GM18520 (cell line): ENCODE data around the gene P3R3URF.
"Not testable (repeated sequence)": the region's sequence is repeated elsewhere in the genome, so short reads cannot be mapped to it uniquely, and the experiment has no call there.

Source experiments
- ATAC-seq: cut with Tn5 transposase; IDR thresholded peaks from one replicate; pipeline ENCODE4 v1.9.1; 2021; ENCODE audit not compliant: unreplicated experiment

Gene P3R3URF

DNA sequence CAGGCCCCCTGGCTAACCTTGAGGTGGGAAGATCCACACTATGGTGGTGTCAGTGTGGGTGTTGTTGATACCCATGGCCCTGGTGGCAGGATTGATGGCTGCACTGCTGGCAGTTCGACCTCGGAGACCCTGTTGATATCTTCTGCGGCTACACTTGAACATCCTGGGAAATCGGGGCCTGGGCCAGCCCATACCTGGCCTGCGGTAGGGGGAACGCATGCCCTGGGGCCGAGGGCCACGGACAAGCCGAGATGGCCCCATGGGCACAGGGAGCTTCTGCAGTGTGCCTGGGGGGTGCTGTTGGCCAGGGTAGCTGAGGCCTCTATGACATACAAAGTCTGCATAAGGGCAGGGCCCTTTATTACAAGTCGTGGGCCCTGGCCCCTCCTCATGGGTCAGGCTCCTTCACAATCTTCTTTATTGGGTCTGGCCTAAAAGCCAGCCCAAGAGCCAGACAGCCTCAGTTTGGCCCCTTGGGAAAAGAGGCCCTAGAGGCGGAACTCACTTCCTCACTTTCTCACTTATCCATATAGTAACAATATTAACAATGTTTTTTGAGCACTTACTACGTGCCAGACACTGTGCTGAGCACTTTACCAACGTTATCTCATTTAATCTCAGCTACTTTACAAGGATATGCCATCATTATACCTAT lies at the start of gene P3R3URF:
P3R3URF (minus strand) TSS at position 278 of the 655 bp plus-strand sequence; CDS start at position 261, 17 bp downstream.
- no peak for ATAC-seq

DNA sequence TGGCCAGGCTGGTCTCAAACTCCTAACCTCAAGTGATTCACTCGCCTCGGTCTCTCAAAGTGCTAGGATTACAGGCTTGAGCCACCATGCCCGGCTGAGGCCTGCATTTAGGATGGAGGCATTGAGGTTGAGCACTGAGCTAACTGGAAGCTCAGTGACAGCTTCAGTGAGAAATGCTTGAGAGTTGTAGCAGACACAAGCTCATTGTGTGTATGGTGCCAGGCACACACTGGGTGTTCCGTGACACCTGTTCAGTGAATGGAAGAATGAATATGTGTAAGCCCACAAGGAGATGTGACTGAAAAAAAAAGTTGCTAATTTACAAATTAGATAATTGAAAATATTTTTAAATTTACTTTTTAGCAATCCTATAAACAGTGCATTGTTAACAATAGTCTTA lies 48.7 kb upstream of the P3R3URF start:
- ATAC-seq = no peak

DNA sequence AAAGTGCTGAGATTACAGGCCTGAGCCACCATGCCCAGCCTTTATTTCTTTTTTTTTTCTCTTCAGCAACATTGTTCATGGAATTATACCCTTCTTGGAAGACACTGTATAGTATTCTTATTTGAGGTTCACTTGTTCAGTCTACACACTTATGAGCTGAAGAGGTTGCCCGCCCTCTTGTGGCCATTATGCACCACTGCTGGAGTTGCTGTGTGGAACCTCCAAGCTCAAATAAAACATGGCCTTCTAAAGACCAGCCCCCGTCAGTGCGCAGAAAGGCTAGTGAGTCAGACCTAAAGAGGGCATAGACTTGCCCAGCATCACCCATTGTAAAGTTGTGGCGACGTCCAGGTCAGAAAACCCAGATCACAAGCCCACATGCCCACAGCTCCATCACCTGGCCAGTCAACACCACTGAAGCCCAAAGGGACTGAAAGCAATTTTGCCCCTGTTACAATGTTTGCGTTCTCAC lies 47.2 kb upstream of the P3R3URF start:
- ATAC-seq = peak; percentile 52

DNA sequence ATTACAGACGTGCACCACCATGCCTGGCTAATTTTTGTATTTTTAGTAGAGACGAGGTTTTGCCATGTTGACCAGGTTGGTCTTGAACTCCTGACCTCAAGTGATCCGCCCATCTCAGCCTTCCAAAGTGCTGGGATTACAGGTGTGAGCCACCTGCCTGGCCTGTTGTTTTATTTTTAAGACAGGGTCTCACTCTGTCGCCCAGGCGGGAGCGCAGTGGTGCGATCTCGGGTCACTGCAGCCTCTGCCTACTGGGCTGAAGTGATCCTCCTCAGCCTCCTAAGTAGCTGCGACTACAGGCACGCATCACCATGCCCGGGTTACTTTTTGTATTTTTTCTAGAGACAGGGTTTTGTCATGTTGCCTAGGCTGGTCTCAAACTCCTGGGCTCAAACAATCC lies 46.8 kb upstream of the P3R3URF start:
- not testable (repeated sequence) for ATAC-seq

- no peak for ATAC-seq
Measured at GRCh38 chr1:46221749-46222148, 45.5 kb upstream of the P3R3URF start.

DNA sequence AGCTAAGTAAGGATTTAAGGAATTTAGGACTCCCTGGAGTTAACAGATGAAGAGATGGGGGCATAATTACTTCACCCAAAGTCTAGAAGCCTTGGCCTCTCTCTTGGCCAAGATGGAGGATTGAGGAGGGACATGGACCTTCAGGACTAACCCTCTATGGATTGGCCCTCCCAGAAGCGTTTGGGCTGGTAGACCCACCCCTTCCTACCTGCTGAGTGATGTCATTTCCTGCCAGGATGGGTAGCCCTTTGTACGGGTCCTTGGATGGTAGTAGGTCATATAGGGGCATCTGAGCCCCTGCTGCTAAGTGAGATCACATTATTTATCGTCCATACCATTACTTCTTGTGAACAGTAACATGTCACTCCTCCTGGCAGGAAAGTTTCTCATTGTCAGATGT lies 44.5 kb upstream of the P3R3URF start:
- ATAC-seq = no peak

DNA sequence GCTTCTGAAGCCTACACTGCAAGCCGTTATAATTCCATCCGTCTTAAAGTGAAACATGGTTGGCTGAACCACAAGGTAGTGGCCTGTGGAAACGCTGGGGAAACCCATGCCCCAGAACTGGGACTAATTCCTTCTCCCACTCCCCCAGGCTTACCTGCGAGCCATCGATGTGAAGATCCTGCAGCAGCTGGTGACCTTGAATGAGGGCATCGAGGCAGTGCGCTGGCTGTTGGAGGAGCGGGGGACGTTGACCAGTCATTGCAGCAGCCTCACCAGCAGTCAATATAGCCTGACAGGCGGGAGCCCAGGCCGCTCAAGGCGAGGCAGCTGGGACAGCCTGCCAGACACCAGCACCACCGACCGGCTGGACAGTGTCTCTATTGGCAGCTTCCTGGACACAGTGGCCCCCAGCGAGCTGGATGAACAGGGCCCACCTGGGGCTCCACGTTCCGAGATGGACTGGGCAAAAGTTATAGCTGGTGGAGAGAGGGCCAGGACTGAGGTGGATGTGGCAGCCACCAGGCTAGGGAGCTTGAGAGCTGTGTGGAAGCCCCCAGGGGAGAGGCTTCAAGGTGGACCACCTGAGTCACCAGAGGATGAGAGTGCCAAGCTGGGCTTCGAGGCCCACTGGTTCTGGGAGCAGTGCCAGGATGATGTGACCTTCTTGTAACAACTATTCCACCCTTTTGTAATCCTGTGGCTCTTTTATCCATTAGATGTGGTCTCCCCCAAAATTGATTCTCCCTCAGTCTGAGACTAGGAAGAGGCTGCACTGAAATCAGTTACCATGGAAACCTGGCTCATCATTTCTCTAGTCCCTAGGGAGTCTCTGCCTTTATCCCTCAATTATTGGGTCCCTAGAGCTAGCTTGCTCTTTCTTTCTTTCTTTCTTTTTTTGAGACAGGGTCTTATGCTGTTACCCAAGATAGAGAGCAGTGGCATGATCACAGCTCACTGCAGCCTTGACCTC lies 43.5 kb upstream of the P3R3URF start:
- ATAC-seq = no peak

DNA sequence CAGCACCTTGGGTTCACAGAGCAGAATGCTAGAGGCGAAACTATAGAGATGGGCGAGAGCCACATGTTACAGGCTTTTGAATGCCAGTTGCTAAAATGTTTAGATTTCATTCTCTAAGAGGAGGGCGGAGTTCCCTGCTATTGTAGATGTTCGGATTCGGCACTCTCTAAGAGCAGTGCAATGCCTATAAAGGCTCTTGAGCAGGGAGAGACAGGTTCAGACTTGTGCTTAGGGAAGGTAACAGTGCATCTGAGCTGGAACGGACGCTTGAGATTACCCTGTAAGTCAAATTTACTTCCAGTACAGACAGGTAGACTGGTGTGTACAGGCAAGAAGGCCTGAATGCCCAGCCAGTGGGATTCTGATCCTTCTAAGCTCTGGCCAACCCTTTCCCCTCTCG lies 42.2 kb upstream of the P3R3URF start:
- ATAC-seq = no peak

DNA sequence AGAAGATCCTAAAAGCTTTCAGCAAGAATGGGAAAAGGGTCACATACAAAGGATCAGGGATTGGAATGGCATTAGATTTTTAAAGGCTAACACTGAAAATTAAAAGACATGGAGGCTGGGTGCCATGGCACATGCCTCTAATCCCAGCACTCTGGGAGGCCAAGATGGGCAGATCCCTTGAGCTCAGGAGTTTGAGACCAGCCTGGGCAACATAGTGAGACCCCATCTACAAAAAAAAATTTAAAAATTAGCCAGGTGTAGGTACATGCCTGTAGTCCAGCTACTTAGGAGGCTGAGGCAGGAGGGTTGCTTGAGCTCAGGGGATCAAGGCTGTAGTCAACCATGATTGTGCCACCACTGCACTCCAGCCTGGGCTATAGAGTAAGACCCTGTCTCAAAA lies 39.2 kb upstream of the P3R3URF start:
- no peak for ATAC-seq

GRCh38 chr1:46211051-46211450 lies 34.8 kb upstream of the P3R3URF start:
- ATAC-seq = no peak

- ATAC-seq = no peak
Measured at GRCh38 chr1:46210561-46210960, 34.3 kb upstream of the P3R3URF start.

- no peak for ATAC-seq
Measured at GRCh38 chr1:46206399-46206798, 30.1 kb upstream of the P3R3URF start.

DNA sequence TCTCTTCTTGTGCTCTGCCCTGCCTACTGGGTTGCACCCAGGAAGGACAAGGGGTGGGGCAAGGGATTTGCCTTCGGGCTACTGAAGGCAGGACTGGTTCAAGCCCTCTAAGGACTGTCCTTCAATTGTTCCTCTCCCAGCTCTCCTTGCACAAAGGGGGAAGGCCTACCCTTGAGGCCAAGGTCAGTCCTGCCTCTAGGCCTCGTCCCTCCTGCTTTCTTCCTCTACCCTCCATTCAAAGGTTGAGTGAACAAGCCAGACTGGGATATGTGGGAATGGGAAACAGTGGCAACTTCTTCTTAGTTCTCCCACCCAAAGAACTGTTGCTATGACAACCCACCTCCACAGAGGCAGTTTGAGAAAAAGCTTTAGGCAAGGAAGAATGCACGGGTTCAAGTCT lies 29.5 kb upstream of the P3R3URF start:
- ATAC-seq = no peak

GRCh38 chr1:46205141-46205540 lies 28.9 kb upstream of the P3R3URF start:
- no peak for ATAC-seq

DNA sequence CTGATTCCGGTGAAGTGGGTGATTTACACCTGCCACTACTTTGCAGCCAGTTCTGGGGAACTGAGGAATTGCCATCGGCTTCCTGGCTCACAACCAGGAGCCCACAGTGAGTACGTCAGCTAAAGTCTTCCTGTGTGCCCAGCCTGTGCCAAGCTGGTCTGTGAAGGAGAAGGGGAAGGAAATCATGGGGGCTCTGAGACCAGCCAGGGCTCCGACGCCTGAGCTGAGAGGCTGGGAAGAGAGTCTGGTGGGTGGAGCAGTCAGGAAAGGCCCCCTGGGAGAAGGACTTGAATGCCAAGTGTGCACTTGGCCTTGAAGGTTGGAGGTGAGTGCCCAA lies 28.1 kb upstream of the P3R3URF start:
- no peak for ATAC-seq

DNA sequence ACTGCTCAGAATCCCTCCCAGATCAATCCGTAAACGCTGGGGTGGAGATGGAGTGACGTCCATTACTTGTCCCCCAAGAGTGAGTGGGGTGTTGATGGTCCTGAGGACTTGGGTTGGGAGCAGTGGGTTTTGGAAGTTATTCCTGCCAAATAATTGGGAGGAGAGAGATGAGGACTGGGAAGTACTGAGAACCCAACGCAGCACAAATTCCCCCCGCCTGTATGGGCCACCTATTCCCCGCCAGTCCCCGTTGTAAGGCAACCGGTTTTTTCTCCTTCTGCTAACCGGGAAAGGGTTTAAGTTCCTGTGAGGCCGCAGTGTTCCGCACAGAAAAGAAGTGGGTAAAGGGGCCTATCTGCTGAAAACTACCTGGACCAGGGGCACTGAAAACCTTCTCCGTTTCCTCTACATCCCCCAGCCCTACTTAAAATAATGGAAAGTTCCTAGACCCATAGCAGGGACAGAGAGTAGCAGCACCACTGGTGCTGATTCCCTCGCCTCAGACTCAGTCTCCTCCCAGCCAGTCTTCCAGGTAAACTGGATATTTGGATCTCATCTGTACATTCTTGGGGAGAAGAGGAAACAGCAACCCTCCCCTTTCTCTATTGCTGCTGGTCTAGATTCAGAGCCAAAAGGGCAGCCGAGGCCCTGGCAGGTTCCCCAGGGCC lies 27.6 kb upstream of the P3R3URF start:
- ATAC-seq = no peak

DNA sequence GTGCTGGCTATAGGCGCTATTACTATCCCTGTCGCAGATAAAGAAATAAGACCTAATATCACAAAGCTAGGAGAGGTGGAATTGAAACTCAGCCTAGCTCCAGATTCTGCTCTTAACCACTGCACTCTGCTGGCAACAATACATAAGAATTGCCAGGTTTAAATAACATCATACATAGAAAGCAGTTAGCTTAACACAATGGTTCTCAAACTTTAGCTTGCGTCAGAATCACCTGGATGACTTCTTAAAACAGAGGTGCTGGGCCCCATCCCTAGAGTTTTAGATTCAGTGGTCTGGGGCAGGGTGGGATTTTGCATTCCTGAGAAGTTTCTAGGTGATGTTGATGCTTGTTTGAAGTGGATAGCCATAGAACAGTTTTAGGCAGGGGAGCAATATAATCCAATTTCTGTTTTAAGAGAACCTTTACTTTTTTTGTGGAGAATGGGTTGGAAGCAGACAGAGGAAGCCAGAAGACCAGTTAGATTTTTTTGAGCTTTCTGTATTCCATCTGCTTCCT lies 23.0 kb upstream of the P3R3URF start:
- ATAC-seq = no peak

GRCh38 chr1:46197964-46198811 lies 21.9 kb upstream of the P3R3URF start, which contains the start of gene POMGNT1:
Gene POMGNT1 (minus strand): TSS chr1:46198434. CDS start chr1:46197821, 613 bp downstream.
- peak; percentile 67 for ATAC-seq

DNA sequence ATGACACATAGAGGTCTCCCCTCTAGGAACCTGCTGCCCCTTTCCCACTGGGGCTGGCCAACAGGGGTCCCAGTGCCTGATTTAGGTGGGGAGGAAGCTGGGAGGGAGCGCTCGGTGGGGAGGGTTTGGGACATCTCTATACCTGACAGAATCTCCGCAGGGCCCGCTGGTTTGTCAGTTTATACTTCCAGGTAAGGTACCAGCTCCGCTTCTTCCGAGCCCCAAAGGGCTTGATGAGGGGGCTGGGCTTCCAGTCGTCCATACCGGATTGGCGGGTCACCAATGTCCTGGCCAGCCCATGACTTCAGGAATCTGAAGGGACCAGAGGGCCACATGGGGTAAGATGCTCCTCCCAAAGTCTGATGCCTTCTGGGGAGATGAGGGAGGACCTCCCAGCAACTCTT lies 21.3 kb upstream of the P3R3URF start:
- ATAC-seq = no peak

- no peak for ATAC-seq
Measured at GRCh38 chr1:46196609-46197008, 20.3 kb upstream of the P3R3URF start.
